DND-41 (cell line): Measurements from ENCODE around the gene ACLY.

Source experiments
- ATAC-seq: fragments of 200-7000 bp; cut with Tn5 transposase; 3 replicates; pipeline ENCODE4 v1.9.1; 2021; ENCODE audit warnings: low read depth; ENCODE audit not compliant: insufficient read depth
- DNase-seq: peaks from one replicate; pipeline ENCODE4 v3.0.0-alpha.2; 2020
- H2AFZ ChIP-seq: 2 replicates; pipeline ENCODE4 v1.6.0; 2012; ENCODE audit warnings: low read depth, low read length
- H3K27ac ChIP-seq: 2 replicates; pipeline ENCODE4 v1.5.1; 2012; ENCODE audit warnings: low read length, inconsistent platforms
- H3K27me3 ChIP-seq: fragments of 200-600 bp; sonication (generic); 2 replicates; pipeline ENCODE4 v1.6.0; 2012; ENCODE audit warnings: low read length, mild to moderate bottlenecking, inconsistent platforms; ENCODE audit not compliant: insufficient read depth, poor library complexity
- H3K36me3 ChIP-seq: 2 replicates; pipeline ENCODE4 v1.5.1; 2012; ENCODE audit warnings: low read length, inconsistent platforms; ENCODE audit not compliant: insufficient read depth
- H3K4me1 ChIP-seq: 2 replicates; pipeline ENCODE4 v1.5.1; 2012; ENCODE audit warnings: mild to moderate bottlenecking, low read length; ENCODE audit not compliant: insufficient read depth
- H3K4me2 ChIP-seq: 2 replicates; pipeline ENCODE4 v1.6.0; 2012; ENCODE audit warnings: mild to moderate bottlenecking, moderate library complexity, low read length, inconsistent platforms; ENCODE audit not compliant: insufficient read depth
- H3K4me3 ChIP-seq, 2 experiments: fragments of 200-600 bp in 1 of 2; shearing (Covaris generic) in 1 of 2; 2 replicates each; pipeline ENCODE4 v1.5.1; 2012 to 2016; ENCODE audit warnings: inconsistent platforms in 2 of 2, low read length in 2 of 2, mild to moderate bottlenecking in 2 of 2, low read depth in 1 of 2, moderate library complexity in 1 of 2
- H3K79me2 ChIP-seq: 2 replicates; pipeline ENCODE4 v1.6.0; 2012; ENCODE audit warnings: low read length, inconsistent platforms; ENCODE audit not compliant: insufficient read depth
- H3K9ac ChIP-seq: 2 replicates; pipeline ENCODE4 v1.6.0; 2012; ENCODE audit warnings: low read depth, mild to moderate bottlenecking, inconsistent platforms, low read length, moderate library complexity
- H3K9me3 ChIP-seq: 2 replicates; pipeline ENCODE4 v1.5.1; 2012; ENCODE audit warnings: low read length, moderate library complexity, mild to moderate bottlenecking, inconsistent platforms; ENCODE audit not compliant: insufficient read depth, severe bottlenecking
- H4K20me1 ChIP-seq: 2 replicates; pipeline ENCODE4 v1.6.0; 2012; ENCODE audit warnings: low read length; ENCODE audit not compliant: insufficient read depth
- CTCF ChIP-seq: IDR thresholded peaks from 2 replicates; pipeline ENCODE4 v1.5.1; 2012; ENCODE audit warnings: borderline replicate concordance, low read length, moderate library complexity, mild to moderate bottlenecking; ENCODE audit not compliant: poor library complexity, severe bottlenecking; ENCODE audit errors: extremely low read depth
- EZH2 ChIP-seq: IDR thresholded peaks from 3 replicates; pipeline ENCODE4 v1.6.1; 2012; ENCODE audit warnings: borderline replicate concordance, low read depth, mild to moderate bottlenecking, moderate library complexity, low read length, inconsistent platforms; ENCODE audit not compliant: severe bottlenecking

The ACLY gene

GRCh38 chr17:41942626-41943373 lies 24.0 kb upstream of the ACLY start:
- Histone ChIP-seq H3K79me2 (no peaks in the 10 kb centered on the region), H3K4me2 (no peak overlapping the region), H2AFZ (no peak overlapping the region), H4K20me1 (no peaks in the 10 kb centered on the region), H3K9ac (no peak overlapping the region), H3K27ac (no peak overlapping the region), H3K4me3 (no peak overlapping the region), H3K4me1 (no peaks in the 10 kb centered on the region), H3K36me3 (no peaks in the 10 kb centered on the region), H3K27me3 (no peaks in the 10 kb centered on the region), H3K9me3 (no peaks in the 10 kb centered on the region)
- DNase-seq = no peak
- no peak for TF ChIP-seq CTCF
- TF ChIP-seq EZH2 = no peak
- ATAC-seq = no peak

GRCh38 chr17:41941168-41941567 lies 22.4 kb upstream of the ACLY start:
- DNase-seq (no peak), ATAC-seq (no peak)
- no peaks in the 10 kb centered on the region for H3K4me1 ChIP-seq
- H3K27me3 ChIP-seq = no peaks in the 10 kb centered on the region
- H3K79me2 ChIP-seq = no peaks in the 10 kb centered on the region
- H3K27ac ChIP-seq = no peak overlapping the region
- no peak for TF ChIP-seq CTCF
- no peak for TF ChIP-seq EZH2
- H4K20me1 ChIP-seq = no peaks in the 10 kb centered on the region
- no peak overlapping the region for H3K9ac ChIP-seq
- no peak overlapping the region for H2AFZ ChIP-seq
- H3K4me3 ChIP-seq = no peak overlapping the region
- H3K4me2 ChIP-seq = no peak overlapping the region
- H3K9me3 ChIP-seq = no peaks in the 10 kb centered on the region
- no peaks in the 10 kb centered on the region for H3K36me3 ChIP-seq

- H3K4me2 ChIP-seq = no peak overlapping the region
Measured at GRCh38 chr17:41939693-41940090, 20.9 kb upstream of the ACLY start.

More at GRCh38 chr17:41939693-41940090, 20.9 kb upstream of the ACLY start:
- Histone ChIP-seq H3K36me3 (no peaks in the 10 kb centered on the region), H4K20me1 (no peaks in the 10 kb centered on the region), H3K4me3 (no peak overlapping the region), H3K27me3 (no peaks in the 10 kb centered on the region), H2AFZ (no peak overlapping the region), H3K4me1 (no peaks in the 10 kb centered on the region), H3K79me2 (no peaks in the 10 kb centered on the region), H3K27ac (no peak overlapping the region), H3K9ac (no peak overlapping the region), H3K9me3 (no peaks in the 10 kb centered on the region)
- no peak for ATAC-seq
- no peak for DNase-seq
- no peak for TF ChIP-seq CTCF
- no peak for TF ChIP-seq EZH2
